ENCODE measurements around the gene CAPN2. TPM values are rescaled to one million over a fixed set of nuclear protein-coding genes. Genes with fewer than 3 reads are reported as not detected.

The CAPN2 gene
- total RNA-seq, 1 donor from 2014 or later = 62.6 TPM

DNA sequence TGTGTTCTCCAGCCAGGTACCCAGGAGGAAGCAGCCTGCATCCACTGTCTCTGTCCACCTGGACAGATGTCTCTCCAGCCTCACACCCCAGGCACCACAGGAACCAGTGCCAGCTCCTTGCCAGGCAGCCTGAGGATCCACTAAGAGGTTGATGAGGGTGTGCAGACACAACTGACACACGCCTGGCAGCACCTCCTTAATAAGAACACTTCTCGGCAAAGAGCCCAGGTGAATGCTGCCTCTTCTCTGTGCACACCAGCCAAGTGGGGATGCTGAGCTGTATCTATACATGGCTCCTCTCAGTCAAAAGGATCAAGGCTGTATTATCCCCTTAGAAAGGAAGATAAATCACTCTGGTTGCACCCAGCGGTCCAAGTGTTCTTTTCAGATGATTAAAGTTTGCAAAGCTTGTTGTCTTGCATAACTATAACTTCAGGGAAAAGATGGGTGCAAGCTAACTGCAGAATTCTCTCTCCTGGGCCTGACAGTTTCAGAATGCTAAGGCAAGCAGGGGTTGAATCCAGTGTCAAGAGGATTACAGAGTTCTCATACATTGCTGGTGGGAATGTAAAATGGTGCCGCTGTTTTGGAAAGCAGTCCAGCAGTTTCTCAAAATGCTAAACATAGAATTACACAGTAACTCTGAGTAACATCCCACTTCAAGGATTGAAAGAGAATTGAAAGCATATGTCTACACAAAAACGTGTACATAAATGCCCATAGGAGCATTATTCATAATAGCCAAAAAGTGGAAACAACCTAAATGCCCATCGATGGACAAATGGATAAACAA, 43.1 kb upstream of the CAPN2 start:
- DNase-seq (no peak), ATAC-seq (ENCODE audit: low read depth) (no peak)
- Mint-ChIP-seq H3K27me3 (peaks cover 9% of the 10 kb centered on the region), H3K9me3 (peaks cover 7% of the 10 kb centered on the region), H3K36me3 (ENCODE audit: low read depth) (no peaks in the 10 kb centered on the region), H3K27ac (no peak overlapping the region), H3K4me1 (no peaks in the 10 kb centered on the region), H3K4me3 (no peak overlapping the region)
- intact Hi-C loops (cut with micrococcal nuclease) = no loop called here
- ChIA-PET CTCF (no interaction called here), POLR2A (no interaction called here)
- TF ChIP-seq, protein P1, sequence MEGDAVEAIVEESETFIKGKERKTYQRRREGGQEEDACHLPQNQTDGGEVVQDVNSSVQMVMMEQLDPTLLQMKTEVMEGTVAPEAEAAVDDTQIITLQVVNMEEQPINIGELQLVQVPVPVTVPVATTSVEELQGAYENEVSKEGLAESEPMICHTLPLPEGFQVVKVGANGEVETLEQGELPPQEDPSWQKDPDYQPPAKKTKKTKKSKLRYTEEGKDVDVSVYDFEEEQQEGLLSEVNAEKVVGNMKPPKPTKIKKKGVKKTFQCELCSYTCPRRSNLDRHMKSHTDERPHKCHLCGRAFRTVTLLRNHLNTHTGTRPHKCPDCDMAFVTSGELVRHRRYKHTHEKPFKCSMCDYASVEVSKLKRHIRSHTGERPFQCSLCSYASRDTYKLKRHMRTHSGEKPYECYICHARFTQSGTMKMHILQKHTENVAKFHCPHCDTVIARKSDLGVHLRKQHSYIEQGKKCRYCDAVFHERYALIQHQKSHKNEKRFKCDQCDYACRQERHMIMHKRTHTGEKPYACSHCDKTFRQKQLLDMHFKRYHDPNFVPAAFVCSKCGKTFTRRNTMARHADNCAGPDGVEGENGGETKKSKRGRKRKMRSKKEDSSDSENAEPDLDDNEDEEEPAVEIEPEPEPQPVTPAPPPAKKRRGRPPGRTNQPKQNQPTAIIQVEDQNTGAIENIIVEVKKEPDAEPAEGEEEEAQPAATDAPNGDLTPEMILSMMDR (IDR thresholded peaks at IDR 0.05) = no peak

DNA sequence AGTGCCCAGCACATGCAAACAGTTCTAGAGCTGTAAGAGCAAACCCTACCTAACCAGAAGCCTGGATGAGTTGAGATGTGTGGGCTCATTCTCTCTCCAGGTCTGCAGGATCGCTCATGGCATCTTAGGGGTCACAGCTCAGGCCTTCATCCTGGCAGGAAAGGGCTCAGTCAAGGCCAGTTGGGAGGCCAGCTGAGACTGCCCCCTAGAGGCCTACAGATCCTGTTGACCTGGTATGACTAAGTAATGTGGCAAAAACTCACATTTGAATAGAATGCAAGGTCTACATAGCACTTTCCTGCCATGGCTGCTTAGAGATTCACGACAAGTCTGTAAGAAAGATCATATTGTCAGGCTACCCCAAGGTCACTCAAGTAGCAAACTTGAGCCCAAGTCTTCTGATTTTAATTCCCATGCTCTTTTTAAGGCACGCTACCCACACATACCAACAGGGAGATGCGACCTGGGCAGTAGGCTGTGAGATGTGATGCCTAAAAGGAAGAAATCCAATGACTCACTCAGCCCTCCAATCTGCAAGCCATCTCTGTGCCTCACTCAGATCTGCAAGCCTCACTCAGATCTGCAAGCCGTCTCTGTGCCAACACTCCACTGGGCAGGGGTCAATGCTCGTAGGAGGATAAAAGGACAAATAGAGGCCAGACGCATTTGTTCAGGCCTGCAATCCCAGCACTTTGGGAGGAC, 41.7 kb upstream of the CAPN2 start:
- H3K4me3 Mint-ChIP-seq = no peak overlapping the region
- ChIA-PET POLR2A (no interaction called here), CTCF (no interaction called here)
- DNase-seq (no peak), ATAC-seq (ENCODE audit: low read depth) (no peak)
- TF ChIP-seq, protein P1 (IDR thresholded peaks at IDR 0.05) = no peak
- H3K27me3 Mint-ChIP-seq = peaks cover 8% of the 10 kb centered on the region
- intact Hi-C loops (cut with micrococcal nuclease) = no loop called here
- H3K9me3 Mint-ChIP-seq = peaks cover 16% of the 10 kb centered on the region
- no peaks in the 10 kb centered on the region for H3K4me1 Mint-ChIP-seq
- H3K27ac Mint-ChIP-seq = no peak overlapping the region
- peaks cover 2% of the 10 kb centered on the region for H3K36me3 Mint-ChIP-seq (ENCODE audit: low read depth)

DNA sequence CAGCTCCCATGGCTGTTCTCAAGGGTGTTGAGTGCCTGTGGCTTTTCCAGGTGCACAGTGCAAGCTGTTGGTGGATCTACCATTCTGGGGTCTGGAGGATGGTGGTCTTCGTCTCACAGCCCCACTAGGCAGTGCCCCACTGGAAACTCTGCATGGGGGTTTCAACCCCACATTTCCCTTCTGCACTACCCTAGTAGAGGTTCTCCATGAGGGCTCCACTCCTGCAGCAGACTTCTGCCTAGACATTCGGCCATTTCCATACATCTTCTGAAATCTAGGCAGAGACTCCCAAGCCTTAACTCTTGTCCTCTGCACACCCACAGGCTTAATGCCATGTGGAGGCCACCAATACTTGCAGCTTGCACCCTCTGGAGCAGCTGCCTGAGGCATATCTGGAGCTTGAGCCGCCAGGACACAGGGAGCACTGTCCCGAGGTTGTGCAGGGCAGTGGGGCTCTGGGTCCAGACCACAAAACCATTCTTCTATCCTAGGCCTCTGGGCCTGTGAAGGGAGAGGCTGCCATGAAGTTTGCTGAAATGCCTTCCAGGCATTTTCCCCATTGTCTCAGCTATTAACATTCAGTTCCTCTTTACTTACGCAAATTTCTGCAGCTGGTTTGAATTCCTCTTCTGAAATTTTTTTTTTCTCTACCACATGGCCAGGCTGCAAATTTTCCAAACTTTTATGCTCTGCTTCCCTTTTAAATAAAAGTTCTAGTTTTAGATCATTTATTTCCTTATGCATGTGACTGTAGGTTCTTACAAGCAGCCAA, 38.0 kb upstream of the CAPN2 start:
- Mint-ChIP-seq H3K4me1 (no peaks in the 10 kb centered on the region), H3K27me3 (peaks cover 8% of the 10 kb centered on the region), H3K9me3 (peaks cover 19% of the 10 kb centered on the region), H3K36me3 (ENCODE audit: low read depth) (peaks cover 2% of the 10 kb centered on the region), H3K27ac (no peak overlapping the region), H3K4me3 (no peak overlapping the region)
- intact Hi-C loops (cut with micrococcal nuclease) = no loop called here
- ATAC-seq (ENCODE audit: low read depth) = no peak
- ChIA-PET CTCF (no interaction called here), POLR2A (no interaction called here)
- DNase-seq = no peak
- TF ChIP-seq, protein P1 (IDR thresholded peaks at IDR 0.05) = no peak

DNA sequence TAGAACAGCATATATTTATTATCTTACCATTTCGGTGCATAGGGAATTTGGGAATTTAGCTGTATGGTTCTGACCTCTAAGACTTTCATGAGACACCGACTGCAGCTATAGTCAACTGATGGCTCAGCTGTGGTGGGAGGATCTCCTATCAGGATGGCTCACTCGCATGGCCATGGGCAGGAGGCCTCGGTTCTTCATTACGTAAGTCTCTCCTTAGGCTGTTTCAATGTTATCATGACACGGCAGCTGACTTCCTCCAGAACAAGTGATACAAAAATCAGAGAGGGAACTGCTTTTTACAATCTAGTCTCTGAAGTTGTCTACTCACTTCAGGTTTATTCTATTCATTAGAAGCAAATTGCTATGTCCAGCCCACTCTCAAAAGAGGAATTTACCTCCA, 33.5 kb upstream of the CAPN2 start:
- TF ChIP-seq, protein P1 (IDR thresholded peaks at IDR 0.05) = no peak
- Mint-ChIP-seq H3K27ac (no peak overlapping the region), H3K4me1 (no peaks in the 10 kb centered on the region), H3K4me3 (no peak overlapping the region), H3K9me3 (peaks cover 12% of the 10 kb centered on the region), H3K36me3 (ENCODE audit: low read depth) (peaks cover 2% of the 10 kb centered on the region), H3K27me3 (no peaks in the 10 kb centered on the region)
- intact Hi-C loops (cut with micrococcal nuclease) = no loop called here
- POLR2A ChIA-PET = no interaction called here
- CTCF ChIA-PET = interaction anchor here (3.0 kb wide), 1 partner anchor 545 kb away, joined by 8 read pairs; no protein-coding TSS in a partner anchor
- no peak for ATAC-seq (ENCODE audit: low read depth)
- DNase-seq = no peak

DNA sequence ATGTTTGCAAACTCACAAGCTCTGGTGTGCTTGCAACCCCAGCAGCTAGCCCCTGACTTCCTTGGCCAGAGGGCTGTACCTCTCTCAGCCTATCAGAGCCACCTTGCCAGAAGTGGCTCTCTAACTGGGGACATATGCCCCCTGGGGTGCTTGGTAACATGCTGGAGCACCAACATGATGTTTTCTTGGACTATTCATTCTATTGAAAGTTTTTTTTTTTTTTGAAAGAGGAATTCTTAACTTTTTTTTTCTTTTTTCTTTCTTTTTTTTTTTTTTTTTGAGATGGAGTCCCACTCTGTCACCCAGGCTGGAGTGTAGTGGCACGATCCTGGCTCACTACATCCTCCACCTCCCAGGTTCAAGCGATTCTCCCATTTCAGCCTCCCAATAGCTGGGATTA, 32.2 kb upstream of the CAPN2 start:
- Mint-ChIP-seq H3K9me3 (peaks cover 4% of the 10 kb centered on the region), H3K27ac (no peak overlapping the region), H3K4me3 (no peak overlapping the region), H3K4me1 (no peaks in the 10 kb centered on the region), H3K27me3 (no peaks in the 10 kb centered on the region), H3K36me3 (ENCODE audit: low read depth) (no peaks in the 10 kb centered on the region)
- CTCF ChIA-PET = interaction anchor here (1.0 to 3.0 kb wide), 2 partner anchors 545 to 547 kb away, joined by 3 to 8 read pairs; no protein-coding TSS in a partner anchor
- ATAC-seq (ENCODE audit: low read depth) = no peak
- no peak for DNase-seq
- TF ChIP-seq, protein P1 (IDR thresholded peaks at IDR 0.05) = no peak
- intact Hi-C loops (cut with micrococcal nuclease) = loop anchor here (5.0 kb wide), 1 partner anchor 888 kb away; no protein-coding TSS in a partner anchor
- POLR2A ChIA-PET = no interaction called here
